Measurements from ENCODE around the gene SERPINB2.

Gene SERPINB2

GRCh38 chr18:63878925-63879324 is 8.6 kb upstream of the SERPINB2 start:
- no peak for ATAC-seq
- TF ChIP-seq ZFP3 (CRISPR knock-in tag; IDR thresholded peaks at IDR 0.05) (no peak), CSDC2 (CRISPR knock-in tag; IDR thresholded peaks at IDR 0.05) (no peak), ZFP30 (CRISPR knock-in tag; IDR thresholded peaks at IDR 0.05) (no peak)

- peak; percentile 12; the same call in 1 of the 2 replicates for TF ChIP-seq ISL1 (CRISPR knock-in tag; IDR thresholded peaks at IDR 0.05)
- TF ChIP-seq ZNF565 (CRISPR knock-in tag; conservative IDR thresholded peaks at IDR 0.05; ENCODE audit: low read depth) = no peak
- no peak for ATAC-seq
Observed at GRCh38 chr18:63879709-63880108, 7.8 kb upstream of the SERPINB2 start.

- TF ChIP-seq ZNF70 (CRISPR knock-in tag; IDR thresholded peaks at IDR 0.05) (no peak), GLIS3 (CRISPR knock-in tag; IDR thresholded peaks at IDR 0.05) (no peak), POU6F1 (CRISPR knock-in tag; IDR thresholded peaks at IDR 0.05; ENCODE audit: borderline replicate concordance, low read depth) (no peak), TCF4 (CRISPR knock-in tag; IDR thresholded peaks at IDR 0.05; ENCODE audit: borderline replicate concordance) (no peak), ESRRG (CRISPR knock-in tag; IDR thresholded peaks at IDR 0.05) (no peak), ARNTL (CRISPR knock-in tag; IDR thresholded peaks at IDR 0.05; ENCODE audit: borderline replicate concordance, low read depth) (no peak)
- no peak; the same call in 2 of the 3 replicates for ATAC-seq
Observed at GRCh38 chr18:63881851-63882250, 5.7 kb upstream of the SERPINB2 start.

- TF ChIP-seq ZNF8 (CRISPR knock-in tag; IDR thresholded peaks at IDR 0.05) (no peak), ZFP3 (CRISPR knock-in tag; IDR thresholded peaks at IDR 0.05) (no peak), CSDC2 (CRISPR knock-in tag; IDR thresholded peaks at IDR 0.05) (no peak), TCF4 (CRISPR knock-in tag; IDR thresholded peaks at IDR 0.05; ENCODE audit: borderline replicate concordance) (no peak), ESRRG (CRISPR knock-in tag; IDR thresholded peaks at IDR 0.05) (no peak), ZFP30 (CRISPR knock-in tag; IDR thresholded peaks at IDR 0.05) (no peak), OSR1 (CRISPR knock-in tag; IDR thresholded peaks at IDR 0.05) (no peak), PPARA (CRISPR knock-in tag; IDR thresholded peaks at IDR 0.05; ENCODE audit: borderline replicate concordance) (no peak), POU6F1 (CRISPR knock-in tag; IDR thresholded peaks at IDR 0.05; ENCODE audit: borderline replicate concordance, low read depth) (no peak), ZNF565 (CRISPR knock-in tag; conservative IDR thresholded peaks at IDR 0.05; ENCODE audit: low read depth) (no peak), PATZ1 (CRISPR knock-in tag; IDR thresholded peaks at IDR 0.05; ENCODE audit: borderline replicate concordance) (no peak), ISL1 (CRISPR knock-in tag; IDR thresholded peaks at IDR 0.05) (no peak), CREB5 (CRISPR knock-in tag; IDR thresholded peaks at IDR 0.05; ENCODE audit: low read depth) (no peak), TSHZ2 (CRISPR knock-in tag; IDR thresholded peaks at IDR 0.05) (no peak), ZNF70 (CRISPR knock-in tag; IDR thresholded peaks at IDR 0.05) (no peak), RARB (CRISPR knock-in tag; IDR thresholded peaks at IDR 0.05) (no peak)
- ATAC-seq = peak; percentile 86
Observed at GRCh38 chr18:63882333-63883141, 5.0 kb upstream of the SERPINB2 start.
